Activated CD8-positive, alpha-beta T cell treated with anti-CD3 and anti-CD28 coated beads, Interleukin-2, amount 10 ng/mL, durations not matched to agents 7 days and 5 days (primary cell): ENCODE data around the gene PRKCSH. TPM values are rescaled to one million over a fixed set of nuclear protein-coding genes. Genes with fewer than 3 reads are reported as not detected.

Source experiments
- ATAC-seq: fragments of 150-1000 bp; cut with Tn5 transposase; one replicate; pipeline ENCODE4 v1.10.0; 2021; ENCODE audit warnings: moderate library complexity
- CTCF ChIA-PET: fragments of 350-600 bp; sonication (Branson Sonifier 250); formaldehyde crosslinking; loops from one replicate; lab custom pipeline; 2021; ENCODE audit warnings: antibody characterized with exemption; lab: Charles Lee
- POLR2A ChIA-PET: fragments of 350-600 bp; sonication (Branson Sonifier 250); formaldehyde crosslinking; loops from one replicate; lab custom pipeline; 2021; ENCODE audit warnings: antibody characterized with exemption; lab: Charles Lee
- DNase-seq: peaks from one replicate; pipeline ENCODE4 v3.0.0-alpha.2; 2020
- H3K27ac Mint-ChIP-seq: one replicate; pipeline ENCODE4 v1.8.0; 2021; ENCODE audit warnings: mild to moderate bottlenecking, mixed read lengths
- H3K27me3 Mint-ChIP-seq: one replicate; pipeline ENCODE4 v1.8.0; 2021; ENCODE audit warnings: low read depth, mixed read lengths
- H3K36me3 Mint-ChIP-seq: one replicate; pipeline ENCODE4 v1.8.0; 2021; ENCODE audit warnings: low read depth, mixed read lengths
- H3K4me1 Mint-ChIP-seq: one replicate; pipeline ENCODE4 v1.8.0; 2021; ENCODE audit warnings: low read depth, mixed read lengths
- H3K4me3 Mint-ChIP-seq: one replicate; pipeline ENCODE4 v1.8.0; 2021; ENCODE audit warnings: mild to moderate bottlenecking, mixed read lengths
- H3K9me3 Mint-ChIP-seq: one replicate; pipeline ENCODE4 v1.8.0; 2022; ENCODE audit warnings: mixed read lengths; ENCODE audit not compliant: insufficient read depth
- microRNA-seq: library from miRNA; unstranded; fragments of <30 nt; microRNA quantifications from one replicate; pipeline ENCODE4 v1.2.0, GENCODE V29; 2022
- total RNA-seq, 2 experiments: library from RNA; stranded (reverse); gene quantifications; one replicate each; pipeline ENCODE4 v1.2.3, GENCODE V29; 2021

The PRKCSH gene
- total RNA-seq, 2 experiments from 2014 or later: 285 to 302 TPM

DNA sequence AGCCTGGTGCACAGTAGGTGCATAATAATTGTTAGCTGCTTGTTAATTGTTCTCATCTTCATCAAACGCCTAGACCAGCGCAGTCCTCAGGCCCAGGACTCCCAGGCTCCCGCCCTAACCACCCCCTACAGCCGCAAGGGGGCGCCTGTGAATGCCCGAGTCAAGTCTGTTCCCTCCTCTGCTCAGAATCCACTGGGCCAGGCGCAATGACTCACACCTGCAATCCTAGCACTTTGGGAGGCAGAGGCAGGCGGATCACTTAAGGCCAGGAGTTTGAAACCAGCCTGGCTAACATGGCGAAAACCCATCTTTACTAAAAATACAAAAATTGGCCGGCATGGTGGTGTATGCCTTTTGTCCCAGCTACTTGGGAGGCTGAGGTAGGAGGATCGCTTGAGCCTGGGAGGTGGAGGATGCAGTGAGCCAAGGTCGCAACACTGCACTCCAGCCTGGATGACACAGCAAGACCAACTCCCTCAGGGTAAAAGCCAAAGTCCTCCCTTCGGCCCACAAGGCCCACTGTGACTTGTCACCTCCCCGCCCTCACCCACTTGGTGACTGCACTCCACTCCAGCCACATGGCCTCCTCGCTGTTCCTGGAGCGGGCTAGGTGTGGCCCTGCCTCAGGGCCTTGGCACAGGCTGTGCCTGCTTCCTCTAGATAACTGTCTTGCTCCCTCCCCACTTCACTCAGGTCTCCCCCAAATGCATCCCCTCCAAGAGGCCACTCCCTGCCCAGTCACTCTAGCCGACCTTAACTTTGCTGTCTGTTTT is 61.1 kb downstream of the PRKCSH start:
- DNase-seq: peak; percentile 73
- no peak overlapping the region for H3K4me3 Mint-ChIP-seq
- H3K27me3 Mint-ChIP-seq: no peaks in the 10 kb centered on the region
- H3K27ac Mint-ChIP-seq: peak overlapping the region; percentile 16
- CTCF ChIA-PET: interaction anchor here (2.5 kb wide), 1 partner anchor 14 kb away, joined by 7 read pairs; no protein-coding TSS in a partner anchor
- peak; percentile 78 for ATAC-seq
- POLR2A ChIA-PET: no interaction called here
- peaks cover 4% of the 10 kb centered on the region for H3K4me1 Mint-ChIP-seq
- no peaks in the 10 kb centered on the region for H3K9me3 Mint-ChIP-seq
- H3K36me3 Mint-ChIP-seq: peaks cover 15% of the 10 kb centered on the region

DNA sequence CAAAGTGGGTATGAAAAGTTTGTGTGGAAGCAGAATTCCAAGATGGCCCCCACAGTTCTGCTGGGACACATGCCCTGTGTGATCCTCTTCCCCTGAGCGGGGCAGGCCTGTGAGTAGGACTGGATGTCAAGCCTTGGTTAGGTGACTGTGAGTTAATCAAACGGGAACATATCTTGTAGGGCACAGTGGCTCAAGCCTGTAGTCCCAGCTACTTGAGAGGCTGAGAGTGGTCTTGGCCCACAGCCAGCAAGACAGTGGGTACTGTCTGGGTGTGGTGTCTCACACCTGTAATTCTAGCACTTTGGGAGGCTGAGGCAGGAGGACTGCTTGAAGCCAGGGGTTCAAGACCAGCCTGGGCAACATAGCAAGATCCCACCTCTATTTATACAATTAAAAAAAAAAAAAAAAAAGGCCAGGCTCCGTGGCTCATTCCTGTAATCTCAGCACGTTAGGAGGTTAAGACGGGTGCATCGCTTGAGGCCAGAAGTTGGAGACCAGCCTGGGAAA is 63.8 kb downstream of the PRKCSH start:
- H3K27ac Mint-ChIP-seq: no peak overlapping the region

DNA sequence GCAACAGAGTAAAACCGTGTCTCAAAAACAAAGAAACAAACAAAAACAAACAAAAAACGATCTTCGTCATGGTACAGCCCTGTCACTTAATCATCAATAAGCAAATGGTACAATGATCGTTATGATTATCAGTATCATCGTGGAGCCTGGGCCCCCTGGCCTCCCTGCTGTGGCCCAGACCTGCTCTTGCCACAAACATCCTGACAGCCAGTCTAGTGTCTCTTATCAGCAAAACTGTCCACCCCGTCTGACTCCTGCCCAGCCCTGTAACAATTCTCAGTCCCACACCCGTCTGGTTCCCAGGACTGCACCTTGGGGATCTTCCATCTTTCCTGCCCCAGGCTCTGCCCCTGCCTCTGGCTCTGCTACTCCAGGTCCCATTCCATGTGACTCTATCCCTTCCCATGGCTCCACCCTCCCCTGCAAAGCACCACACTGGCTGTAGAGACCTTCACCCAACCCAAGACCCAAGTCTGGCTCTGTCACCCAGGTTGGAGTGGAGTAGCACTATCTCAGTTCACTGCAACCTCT is 64.5 kb downstream of the PRKCSH start:
- DNase-seq: no peak
- no peak for ATAC-seq
- Mint-ChIP-seq H3K27me3 (no peaks in the 10 kb centered on the region), H3K9me3 (no peaks in the 10 kb centered on the region), H3K4me1 (peaks cover 13% of the 10 kb centered on the region), H3K4me3 (no peak overlapping the region), H3K27ac (peak overlapping the region; percentile 13), H3K36me3 (peaks cover 13% of the 10 kb centered on the region)
- POLR2A ChIA-PET: no interaction called here
- CTCF ChIA-PET: interaction anchor here (0.7 kb wide), 1 partner anchor 64 kb away, joined by 3 read pairs; the partner anchor contains the start of gene PRKCSH

More for the DNA sequence above, 63.8 kb downstream of the PRKCSH start:
- ATAC-seq (no peak), DNase-seq (no peak)
- Mint-ChIP-seq H3K27me3 (no peaks in the 10 kb centered on the region), H3K36me3 (peaks cover 13% of the 10 kb centered on the region), H3K4me3 (no peak overlapping the region), H3K9me3 (no peaks in the 10 kb centered on the region), H3K4me1 (peaks cover 6% of the 10 kb centered on the region)
- ChIA-PET CTCF (no interaction called here), POLR2A (no interaction called here)

Small RNAs within 50 kb of the gene (microRNA-seq; reads per million reads assigned to microRNA genes)
- gene MIR7974: not detected

Other genes with a start within 250 kb of the PRKCSH start
- 1 to 10 TPM; 6.1 to 8.0 TPM for gene KANK2, start 238.1 kb upstream of the PRKCSH start, total RNA-seq
- not detected for gene ANGPTL8, start 196.0 kb upstream of the PRKCSH start, total RNA-seq
- under 1 TPM; 0.13 to 0.76 TPM for gene DOCK6, start 173.1 kb upstream of the PRKCSH start, total RNA-seq
- gene TSPAN16, start 139.5 kb upstream of the PRKCSH start, total RNA-seq: not detected
- gene RAB3D, start 96.0 kb upstream of the PRKCSH start, total RNA-seq: 1 to 10 TPM; 7.6 to 7.9 TPM
- gene TMEM205, start 89.4 kb upstream of the PRKCSH start, total RNA-seq: 10 to 100 TPM; 23.6 to 29.6 TPM
- gene CCDC159, start 89.1 kb upstream of the PRKCSH start, total RNA-seq: 10 to 100 TPM in 1 of 2 experiments, 1 to 10 TPM in 1; 9.9 to 13.6 TPM
- 1 to 10 TPM; 1.1 TPM for gene PLPPR2, start 80.2 kb upstream of the PRKCSH start, total RNA-seq
- gene SWSAP1, start 61.0 kb upstream of the PRKCSH start, total RNA-seq: 1 to 10 TPM; 3.1 to 3.4 TPM
- 1 to 10 TPM; 6.4 to 8.8 TPM for gene EPOR, start 51.3 kb upstream of the PRKCSH start, total RNA-seq
- gene RGL3, start 16.3 kb upstream of the PRKCSH start, total RNA-seq: not detected
- not detected for gene ODAD3, start 514 bp upstream of the PRKCSH start, total RNA-seq
- gene ELAVL3, start 45.4 kb downstream of the PRKCSH start, total RNA-seq: under 1 TPM in 1 of 2 experiments, not detected in 1; 0.71 TPM
- gene ZNF653, start 70.2 kb downstream of the PRKCSH start, total RNA-seq: 10 to 100 TPM; 20.1 to 21.8 TPM
- 10 to 100 TPM; 28.9 to 31.6 TPM for gene ECSIT, start 93.5 kb downstream of the PRKCSH start, total RNA-seq
- gene CNN1, start 103.2 kb downstream of the PRKCSH start, total RNA-seq: not detected
- 10 to 100 TPM; 47.9 to 52.8 TPM for gene ELOF1, start 123.6 kb downstream of the PRKCSH start, total RNA-seq
- gene ACP5, start 142.0 kb downstream of the PRKCSH start, total RNA-seq: 1 to 10 TPM; 9.8 to 9.9 TPM
- 1 to 10 TPM; 3.7 to 4.8 TPM for gene ZNF627, start 161.8 kb downstream of the PRKCSH start, total RNA-seq